ENCODE data around the gene ZCWPW2. TPM values are rescaled to one million over a fixed set of nuclear protein-coding genes. Genes with fewer than 3 reads are reported as not detected.

The ZCWPW2 gene
- total and polyA plus RNA-seq, 9 of the 15 experiments (the other 6 are each of a cell fraction or from before 2014, with no cell fraction given): 0.10 to 0.77 (median 0.44) TPM

- peak; percentile 79 for TF ChIP-seq ARID4B (CRISPR knock-in tag; IDR thresholded peaks at IDR 0.05)
- no peak for TF ChIP-seq ZNF398 (CRISPR knock-in tag; IDR thresholded peaks at IDR 0.05)
Observed at GRCh38 chr3:28348629-28349468, at the start of gene ZCWPW2, which contains the start of gene AZI2 (continued).
